ENCODE measurements around the gene BCL6. TPM values are rescaled to one million over a fixed set of nuclear protein-coding genes. Genes with fewer than 3 reads are reported as not detected.

BCL6 gene
- total RNA-seq, 1 donor from 2014 or later, result 29.2 TPM

GRCh38 chr3:187725224-187725623 lies 20.0 kb downstream of the BCL6 start:
- DNase-seq (ENCODE audit: low spot score in 2 of 2, unreplicated experiment in 2 of 2), result no peak
- Mint-ChIP-seq H3K27me3 (ENCODE audit: low read depth) (no peaks in the 10 kb centered on the region), H3K4me3 (no peak overlapping the region), H3K36me3 (peaks cover 65% of the 10 kb centered on the region), H3K27ac (no peak overlapping the region), H3K9me3 (no peaks in the 10 kb centered on the region), H3K4me1 (no peaks in the 10 kb centered on the region)
- no peak for TF ChIP-seq CTCF (IDR thresholded peaks at IDR 0.05; ENCODE audit: unreplicated experiment)

DNA sequence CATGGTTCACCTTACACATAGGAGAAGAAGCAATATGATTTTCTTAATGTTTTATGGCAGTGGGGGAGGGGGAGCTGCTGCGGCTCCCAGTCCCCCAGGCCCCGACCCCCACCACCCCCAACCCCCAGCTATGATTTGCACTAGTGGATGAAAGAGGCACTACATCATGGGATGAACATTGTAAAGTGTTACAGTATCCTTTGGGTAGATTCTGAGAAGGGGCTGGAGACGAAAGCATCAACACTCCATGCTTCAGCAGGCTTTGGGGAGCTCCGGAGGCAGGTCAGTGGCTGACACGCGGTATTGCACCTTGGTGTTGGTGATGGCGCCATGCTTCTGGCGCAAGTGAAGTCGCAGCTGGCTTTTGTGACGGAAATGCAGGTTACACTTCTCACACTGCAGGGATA lies 23.1 kb downstream of the BCL6 start:
- H3K36me3 Mint-ChIP-seq, result peaks cover 52% of the 10 kb centered on the region
- H3K9me3 Mint-ChIP-seq, result no peaks in the 10 kb centered on the region
- no peak overlapping the region for H3K4me3 Mint-ChIP-seq
- no peaks in the 10 kb centered on the region for H3K27me3 Mint-ChIP-seq (ENCODE audit: low read depth)
- TF ChIP-seq CTCF (IDR thresholded peaks at IDR 0.05; ENCODE audit: unreplicated experiment), result peak; percentile 55
- H3K27ac Mint-ChIP-seq, result no peak overlapping the region
- no peak for DNase-seq (ENCODE audit: low spot score in 2 of 2, unreplicated experiment in 2 of 2)
- H3K4me1 Mint-ChIP-seq, result no peaks in the 10 kb centered on the region

GRCh38 chr3:187721055-187721454 lies 24.2 kb downstream of the BCL6 start:
- Mint-ChIP-seq H3K27me3 (ENCODE audit: low read depth) (no peaks in the 10 kb centered on the region), H3K4me1 (no peaks in the 10 kb centered on the region), H3K27ac (no peak overlapping the region), H3K36me3 (peaks cover 44% of the 10 kb centered on the region), H3K9me3 (no peaks in the 10 kb centered on the region), H3K4me3 (no peak overlapping the region)
- DNase-seq (ENCODE audit: low spot score in 2 of 2, unreplicated experiment in 2 of 2), result no peak
- TF ChIP-seq CTCF (IDR thresholded peaks at IDR 0.05; ENCODE audit: unreplicated experiment), result no peak

DNA sequence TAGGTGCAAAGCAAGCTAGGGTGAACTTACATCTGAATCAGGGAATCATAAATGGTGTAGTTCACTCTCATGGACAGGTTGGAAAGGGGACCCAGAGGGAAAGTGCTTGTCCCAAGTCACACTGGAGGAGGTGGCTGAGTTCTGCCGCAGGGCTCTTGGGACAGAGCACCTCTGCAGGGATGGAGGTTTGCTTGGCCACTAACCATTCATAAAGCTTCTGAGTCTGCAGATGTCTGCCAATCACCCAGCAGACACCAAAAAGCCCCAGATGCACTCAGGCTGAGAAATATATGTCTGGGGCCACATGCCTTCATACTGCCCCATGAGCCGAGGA lies 25.0 kb downstream of the BCL6 start:
- H3K4me3 Mint-ChIP-seq, result no peak overlapping the region
- peaks cover 40% of the 10 kb centered on the region for H3K36me3 Mint-ChIP-seq
- no peaks in the 10 kb centered on the region for H3K4me1 Mint-ChIP-seq
- no peak overlapping the region for H3K27ac Mint-ChIP-seq
- TF ChIP-seq CTCF (IDR thresholded peaks at IDR 0.05; ENCODE audit: unreplicated experiment), result no peak
- no peaks in the 10 kb centered on the region for H3K9me3 Mint-ChIP-seq
- H3K27me3 Mint-ChIP-seq (ENCODE audit: low read depth), result no peaks in the 10 kb centered on the region
- no peak for DNase-seq (ENCODE audit: low spot score in 2 of 2, unreplicated experiment in 2 of 2)

- no peak for DNase-seq (ENCODE audit: low spot score in 2 of 2, unreplicated experiment in 2 of 2)
- H3K36me3 Mint-ChIP-seq, result peaks cover 36% of the 10 kb centered on the region
- no peak for TF ChIP-seq CTCF (IDR thresholded peaks at IDR 0.05; ENCODE audit: unreplicated experiment)
- H3K4me3 Mint-ChIP-seq, result no peak overlapping the region
- H3K27ac Mint-ChIP-seq, result no peak overlapping the region
- peaks cover under 1% of the 10 kb centered on the region for H3K27me3 Mint-ChIP-seq (ENCODE audit: low read depth)
- H3K9me3 Mint-ChIP-seq, result no peaks in the 10 kb centered on the region
- H3K4me1 Mint-ChIP-seq, result no peaks in the 10 kb centered on the region
These were observed 25.5 kb downstream of the BCL6 start for GRCh38 chr3:187719628-187720336.

- peaks cover 28% of the 10 kb centered on the region for H3K36me3 Mint-ChIP-seq
- no peaks in the 10 kb centered on the region for H3K9me3 Mint-ChIP-seq
- no peak overlapping the region for H3K27ac Mint-ChIP-seq
- no peak for TF ChIP-seq CTCF (IDR thresholded peaks at IDR 0.05; ENCODE audit: unreplicated experiment)
- H3K4me3 Mint-ChIP-seq, result no peak overlapping the region
- DNase-seq (ENCODE audit: low spot score in 2 of 2, unreplicated experiment in 2 of 2), result no peak
- no peaks in the 10 kb centered on the region for H3K4me1 Mint-ChIP-seq
- peaks cover 4% of the 10 kb centered on the region for H3K27me3 Mint-ChIP-seq (ENCODE audit: low read depth)
These were observed 26.5 kb downstream of the BCL6 start for GRCh38 chr3:187718802-187719201.
